Subcutaneous adipose tissue (tissue), 4 donors: Measurements from ENCODE around the gene WFDC1. TPM values are rescaled to one million over a fixed set of nuclear protein-coding genes. Genes with fewer than 3 reads are reported as not detected.

Experiments
- CTCF ChIP-seq: fragments of 450-650 bp; IDR thresholded peaks from one replicate; pipeline ENCODE4 v1.5.1; 2016; ENCODE audit warnings: low read depth, mild to moderate bottlenecking, control low read depth, antibody characterized with exemption, moderate library complexity
- total RNA-seq, 4 donors: library from RNA; depleted of rRNA; stranded (reverse); fragments of >200 nt; gene quantifications; one replicate each; pipeline ENCODE4 v1.1.0, GENCODE V29; 2016

The WFDC1 gene
- total RNA-seq, 4 donors from 2014 or later: 0.38 to 0.98 (median 0.44) TPM; not detected in 1

GRCh38 chr16:84254062-84254461 is 40.6 kb upstream of the WFDC1 start:
- no peak for TF ChIP-seq CTCF

- no peak for TF ChIP-seq CTCF
Measured at GRCh38 chr16:84255050-84255810, 39.4 kb upstream of the WFDC1 start.

DNA sequence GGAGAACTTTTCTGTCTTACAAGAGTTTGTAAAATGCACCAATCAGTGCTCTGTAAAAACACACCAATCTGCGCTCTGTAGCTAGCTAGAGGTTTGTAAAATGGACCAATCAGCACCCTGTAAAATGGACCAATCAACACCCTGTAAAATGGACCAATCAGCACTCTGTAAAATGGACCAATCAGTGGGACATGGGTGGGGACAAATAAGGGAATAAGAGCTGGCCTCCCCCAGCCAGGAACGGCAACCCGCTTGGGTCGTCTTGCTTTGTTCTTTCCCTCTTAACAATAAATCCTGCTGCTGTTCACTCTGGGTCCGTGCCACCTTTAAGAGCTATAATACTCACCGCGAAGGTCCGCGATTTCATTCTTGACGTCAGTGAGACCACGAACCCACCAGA is 36.4 kb upstream of the WFDC1 start:
- no peak for TF ChIP-seq CTCF

- TF ChIP-seq CTCF: no peak
Measured at GRCh38 chr16:84259691-84260090, 35.0 kb upstream of the WFDC1 start.

GRCh38 chr16:84260766-84261554 is 33.7 kb upstream of the WFDC1 start:
- no peak for TF ChIP-seq CTCF

GRCh38 chr16:84262031-84262430 is 32.6 kb upstream of the WFDC1 start:
- TF ChIP-seq CTCF: no peak

- TF ChIP-seq CTCF: no peak
Measured at GRCh38 chr16:84262939-84263338, 31.7 kb upstream of the WFDC1 start.
